Duodenal mucosa (tissue), 2 donors: ENCODE results near the gene PHACTR1.

Source experiments
- H3K27ac ChIP-seq: one replicate; pipeline ENCODE4 v1.7.0; 2013; ENCODE audit warnings: low read depth, low read length
- H3K27me3 ChIP-seq, 2 donors: one replicate each; pipeline ENCODE4 v1.7.0; 2013; ENCODE audit warnings: low read length in 2 of 2, control low read depth in 1 of 2; ENCODE audit not compliant: insufficient read depth in 2 of 2, control insufficient read depth in 1 of 2
- H3K36me3 ChIP-seq, 2 donors: one replicate each; pipeline ENCODE4 v1.7.0; 2013; ENCODE audit warnings: low read length in 2 of 2, control low read depth in 1 of 2; ENCODE audit not compliant: insufficient read depth in 2 of 2, control insufficient read depth in 1 of 2
- H3K4me1 ChIP-seq, 2 donors: one replicate each; pipeline ENCODE4 v1.7.0; 2013; ENCODE audit warnings: low read length in 2 of 2, control low read depth in 1 of 2; ENCODE audit not compliant: insufficient read depth in 2 of 2, control insufficient read depth in 1 of 2
- H3K4me3 ChIP-seq, 2 donors: one replicate each; pipeline ENCODE4 v1.7.0; 2013; ENCODE audit warnings: low read length in 2 of 2, low read depth in 1 of 2
- H3K9ac ChIP-seq, 2 donors: one replicate each; pipeline ENCODE4 v1.7.0; 2013; ENCODE audit warnings: low read length in 2 of 2, low read depth in 1 of 2
- H3K9me3 ChIP-seq, 2 donors: one replicate each; pipeline ENCODE4 v1.7.0; 2013; ENCODE audit warnings: low read length in 2 of 2, control low read depth in 1 of 2; ENCODE audit not compliant: control insufficient read depth in 1 of 2

PHACTR1 gene

DNA sequence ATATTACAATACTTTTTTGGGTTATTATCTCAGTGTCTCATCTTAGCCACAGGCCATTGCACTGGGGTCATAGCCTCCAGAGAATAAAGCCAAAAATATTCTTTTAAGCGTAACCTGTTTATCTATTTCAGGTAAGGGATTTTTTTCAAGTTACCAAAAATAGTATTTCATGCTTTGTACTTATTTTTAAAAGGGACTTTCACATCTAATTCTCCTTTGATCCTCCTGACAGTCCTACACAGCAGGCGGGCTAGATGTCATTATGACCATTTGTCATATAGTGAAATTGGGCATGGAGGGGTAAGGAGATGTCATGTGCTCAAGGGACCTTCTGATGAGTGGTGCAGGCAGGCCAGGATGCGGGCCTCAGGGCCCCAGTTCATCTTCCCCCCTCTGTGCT lies 542.8 kb downstream of the PHACTR1 start:
- no peaks in the 10 kb centered on the region for H3K4me1 ChIP-seq
- no peak overlapping the region for H3K4me3 ChIP-seq
- no peak overlapping the region for H3K27ac ChIP-seq
- peaks cover 0 to 3% of the 10 kb centered on the region in 2 donors for H3K9me3 ChIP-seq
- H3K36me3 ChIP-seq: no peaks in the 10 kb centered on the region
- no peaks in the 10 kb centered on the region for H3K27me3 ChIP-seq
- no peak overlapping the region for H3K9ac ChIP-seq

- Histone ChIP-seq H3K4me1 (no peaks in the 10 kb centered on the region), H3K27ac (no peak overlapping the region), H3K36me3 (no peaks in the 10 kb centered on the region), H3K9ac (no peak overlapping the region), H3K9me3 (peaks cover 0 to 3% of the 10 kb centered on the region in 2 donors), H3K4me3 (no peak overlapping the region), H3K27me3 (no peaks in the 10 kb centered on the region)
Observed at GRCh38 chr6:13260101-13260598, 543.6 kb downstream of the PHACTR1 start.

GRCh38 chr6:13260831-13261230 lies 544.3 kb downstream of the PHACTR1 start:
- Histone ChIP-seq H3K4me3 (no peak overlapping the region), H3K27ac (no peak overlapping the region), H3K4me1 (no peaks in the 10 kb centered on the region), H3K27me3 (no peaks in the 10 kb centered on the region), H3K36me3 (no peaks in the 10 kb centered on the region), H3K9ac (no peak overlapping the region), H3K9me3 (peaks cover 0 to 3% of the 10 kb centered on the region in 2 donors)

- no peaks in the 10 kb centered on the region for H3K27me3 ChIP-seq
- H3K4me3 ChIP-seq: no peak overlapping the region
- no peak overlapping the region for H3K27ac ChIP-seq
- no peaks in the 10 kb centered on the region for H3K36me3 ChIP-seq
- no peak overlapping the region for H3K9ac ChIP-seq
- no peaks in the 10 kb centered on the region for H3K4me1 ChIP-seq
- no peaks in the 10 kb centered on the region for H3K9me3 ChIP-seq
Observed at GRCh38 chr6:13261464-13261994, 545.0 kb downstream of the PHACTR1 start.

DNA sequence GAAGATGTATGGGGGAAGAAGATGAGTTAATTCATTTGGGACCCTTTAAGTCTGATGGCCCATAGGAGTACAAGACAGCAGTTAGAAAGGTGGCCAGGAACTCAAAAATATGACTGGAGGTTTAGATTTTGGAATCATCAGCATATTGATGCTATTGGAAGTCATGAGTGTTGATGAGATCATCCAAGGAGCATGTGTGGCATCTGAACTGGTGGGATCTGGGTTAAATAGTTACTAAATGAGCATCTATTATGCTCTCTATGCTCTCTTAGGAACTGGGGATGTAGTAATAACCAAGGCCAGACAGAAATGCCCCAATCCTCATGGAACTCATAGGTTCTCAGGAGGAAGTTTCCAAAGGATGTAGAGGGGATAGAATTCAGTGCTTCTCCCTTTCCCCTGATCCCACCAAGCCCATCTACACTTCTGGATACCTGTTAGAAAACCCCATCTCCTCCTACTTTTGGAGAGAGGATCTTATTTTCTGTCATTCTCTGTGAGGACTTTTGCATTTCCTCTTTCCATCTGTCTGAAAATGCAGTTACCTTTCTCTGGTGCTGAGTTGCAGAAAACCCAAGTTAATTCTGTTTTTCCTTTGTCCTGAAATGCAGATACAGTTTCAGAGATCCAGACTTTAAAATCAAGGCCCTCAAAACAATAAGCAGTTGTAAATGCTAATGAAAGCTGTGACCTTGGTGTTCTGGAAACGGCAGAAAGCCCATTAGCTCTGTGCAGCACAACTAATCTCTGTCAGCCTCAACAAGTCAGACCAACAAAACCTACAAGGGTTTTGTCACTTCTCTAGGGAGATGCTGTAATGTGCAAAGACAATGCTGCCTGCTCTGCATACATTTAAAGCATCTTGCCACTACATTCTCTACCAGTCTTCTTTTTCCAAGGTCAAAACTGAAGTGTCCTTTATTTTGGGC lies 546.0 kb downstream of the PHACTR1 start:
- Histone ChIP-seq H3K27ac (no peak overlapping the region), H3K9ac (no peak overlapping the region), H3K4me1 (no peaks in the 10 kb centered on the region), H3K9me3 (no peaks in the 10 kb centered on the region), H3K36me3 (no peaks in the 10 kb centered on the region), H3K27me3 (no peaks in the 10 kb centered on the region), H3K4me3 (no peak overlapping the region)

DNA sequence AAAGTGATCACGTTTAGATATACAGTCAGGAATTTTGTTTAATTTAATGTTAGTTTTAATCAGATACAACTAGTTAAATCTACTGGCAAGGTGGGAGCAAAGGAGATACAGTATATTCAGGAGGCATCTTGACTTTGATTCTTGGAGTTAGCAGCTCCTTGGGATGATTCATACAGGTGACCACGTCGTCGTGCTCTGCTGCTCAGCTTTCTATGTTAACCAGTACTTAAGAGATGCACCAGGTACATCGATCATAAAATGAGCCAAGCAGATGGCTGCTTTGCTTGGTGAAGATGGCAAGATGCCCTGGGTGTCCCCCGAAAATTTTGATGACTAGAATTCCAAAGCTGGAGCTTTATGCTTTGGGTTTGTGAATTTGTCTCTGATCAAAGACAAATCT lies 547.1 kb downstream of the PHACTR1 start:
- H3K4me1 ChIP-seq: no peaks in the 10 kb centered on the region
- no peaks in the 10 kb centered on the region for H3K27me3 ChIP-seq
- no peak overlapping the region for H3K4me3 ChIP-seq
- H3K9ac ChIP-seq: no peak overlapping the region
- no peaks in the 10 kb centered on the region for H3K36me3 ChIP-seq
- no peak overlapping the region for H3K27ac ChIP-seq
- H3K9me3 ChIP-seq: no peaks in the 10 kb centered on the region

GRCh38 chr6:13267142-13267651 lies 550.6 kb downstream of the PHACTR1 start:
- H3K36me3 ChIP-seq: no peaks in the 10 kb centered on the region
- no peak overlapping the region for H3K9ac ChIP-seq
- H3K27me3 ChIP-seq: no peaks in the 10 kb centered on the region
- peaks cover 0 to 4% of the 10 kb centered on the region in 2 donors for H3K4me1 ChIP-seq
- H3K4me3 ChIP-seq: no peak overlapping the region
- no peaks in the 10 kb centered on the region for H3K9me3 ChIP-seq
- H3K27ac ChIP-seq: no peak overlapping the region

DNA sequence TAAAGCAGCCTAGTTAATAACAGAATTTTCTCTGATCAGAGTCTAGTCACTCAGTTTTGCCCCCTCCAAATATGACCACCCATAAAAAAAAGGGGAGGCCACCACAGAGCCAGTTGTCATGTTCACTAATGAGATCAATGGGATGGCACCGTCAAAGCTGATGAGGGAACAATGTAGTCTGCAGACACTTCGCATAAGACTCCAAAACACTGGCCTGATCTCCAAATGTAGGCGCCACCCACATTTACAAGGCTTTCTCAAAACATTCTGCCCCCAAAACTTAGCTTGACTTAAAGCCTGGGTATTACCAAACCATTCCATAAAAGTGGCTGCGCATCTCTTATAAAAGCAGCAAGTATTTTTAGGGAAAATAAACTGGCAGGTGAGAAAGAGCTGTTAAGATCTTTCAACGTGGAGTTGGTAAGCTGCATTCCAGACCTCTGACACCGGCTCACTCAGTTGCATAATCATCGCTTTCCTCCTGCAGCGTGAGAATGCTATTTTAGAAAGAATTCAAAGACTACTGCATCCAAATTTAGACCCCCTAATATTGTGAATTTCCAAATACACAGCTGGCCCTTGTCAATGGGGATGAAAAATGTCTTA lies 552.4 kb downstream of the PHACTR1 start:
- H3K9ac ChIP-seq: no peak overlapping the region
- no peaks in the 10 kb centered on the region for H3K9me3 ChIP-seq
- no peak overlapping the region for H3K27ac ChIP-seq
- H3K4me1 ChIP-seq: peaks cover 0 to 5% of the 10 kb centered on the region in 2 donors
- H3K27me3 ChIP-seq: no peaks in the 10 kb centered on the region
- no peaks in the 10 kb centered on the region for H3K36me3 ChIP-seq
- H3K4me3 ChIP-seq: no peak overlapping the region

- Histone ChIP-seq H3K9ac (no peak overlapping the region), H3K27ac (no peak overlapping the region), H3K4me3 (peak overlapping the region; percentile 36 to 40), H3K36me3 (no peaks in the 10 kb centered on the region), H3K9me3 (no peaks in the 10 kb centered on the region), H3K27me3 (no peaks in the 10 kb centered on the region), H3K4me1 (peaks cover 0 to 5% of the 10 kb centered on the region in 2 donors)
Observed at GRCh38 chr6:13272131-13273046, 555.8 kb downstream of the PHACTR1 start.
